ENCODE data around the gene CPXM2.

GRCh38 chr10:123903621-123904020 lies 12.0 kb upstream of the CPXM2 start:
- TF ChIP-seq RAD21 (IDR thresholded peaks at IDR 0.05; ENCODE audit: low read depth) (no peak), CTCF (IDR thresholded peaks at IDR 0.05 in 2 of 3, conservative IDR thresholded peaks at IDR 0.05 in 1 of 3; ENCODE audit: borderline replicate concordance in 1 of 3, insufficient read depth in 1 of 3, low read depth in 2 of 3, low read length in 2 of 3) (no peak), EGR1 (IDR thresholded peaks at IDR 0.05; ENCODE audit: low read depth) (no peak), MAX (IDR thresholded peaks at IDR 0.05) (no peak), EZH2 (IDR thresholded peaks at IDR 0.05) (no peak), POLR2A (IDR thresholded peaks at IDR 0.05; ENCODE audit: borderline replicate concordance, extremely low read depth, insufficient read depth, insufficient read length) (no peak)

Measured in HCT116 (cell line).